Stimulated activated CD8-positive, alpha-beta memory T cell treated with anti-CD3 and anti-CD28 coated beads, Interleukin-2, amount 100 ng/mL, for 1 hour (primary cell): ENCODE results near the gene TEX26.

Source experiments
- DNase-seq, 2 donors: peaks; one replicate each; pipeline ENCODE4 v3.0.0-alpha.2; 2020; ENCODE audit warnings: low read depth in 2 of 2

TEX26 gene

DNA sequence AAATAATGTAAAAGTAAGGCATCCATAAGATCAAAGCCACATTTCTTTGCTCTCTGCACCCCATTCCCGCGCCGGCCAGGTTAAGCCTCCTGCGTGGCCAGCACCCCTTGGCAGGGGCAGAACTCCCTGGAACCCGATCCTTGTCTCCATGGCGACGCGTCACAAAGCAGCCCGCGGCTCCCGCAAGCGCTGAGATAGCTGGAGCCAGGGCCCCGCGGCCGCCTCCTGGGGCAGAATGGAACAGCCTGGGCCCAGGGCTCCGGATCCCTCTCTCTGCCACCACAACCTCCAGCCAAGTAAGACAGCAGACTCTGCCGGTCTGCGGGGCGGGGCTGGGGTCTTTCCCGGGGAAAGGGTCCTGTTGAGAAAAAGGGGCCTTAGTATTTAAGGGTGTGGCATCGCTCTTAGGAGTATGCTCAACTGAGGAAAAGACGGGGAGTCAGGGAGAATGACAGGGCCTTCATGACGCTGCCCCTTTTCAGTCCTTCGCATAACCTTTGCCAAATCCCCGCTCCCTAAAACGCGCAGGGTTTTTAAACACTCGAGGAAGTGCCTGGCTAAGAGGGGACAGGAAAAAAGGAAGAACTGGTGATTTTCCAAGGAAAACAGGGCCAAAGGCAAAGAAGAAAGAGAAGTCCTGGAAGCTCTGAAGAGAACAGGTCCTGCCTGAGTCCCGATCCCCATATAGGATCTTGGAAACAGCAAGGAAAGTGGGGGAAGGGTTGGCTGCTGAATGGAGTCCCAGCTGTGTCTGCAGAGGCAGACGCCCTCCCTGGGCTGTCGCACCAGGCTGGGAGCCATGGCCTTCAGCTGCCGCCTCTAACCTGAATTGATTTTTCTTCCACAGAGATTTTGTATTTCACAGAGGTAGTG is at the start of gene TEX26:
TSS of gene TEX26 (plus strand) at position 176 of the 873 bp plus-strand sequence. CDS start at position 236, 60 bp downstream.
- no peak for DNase-seq

DNA sequence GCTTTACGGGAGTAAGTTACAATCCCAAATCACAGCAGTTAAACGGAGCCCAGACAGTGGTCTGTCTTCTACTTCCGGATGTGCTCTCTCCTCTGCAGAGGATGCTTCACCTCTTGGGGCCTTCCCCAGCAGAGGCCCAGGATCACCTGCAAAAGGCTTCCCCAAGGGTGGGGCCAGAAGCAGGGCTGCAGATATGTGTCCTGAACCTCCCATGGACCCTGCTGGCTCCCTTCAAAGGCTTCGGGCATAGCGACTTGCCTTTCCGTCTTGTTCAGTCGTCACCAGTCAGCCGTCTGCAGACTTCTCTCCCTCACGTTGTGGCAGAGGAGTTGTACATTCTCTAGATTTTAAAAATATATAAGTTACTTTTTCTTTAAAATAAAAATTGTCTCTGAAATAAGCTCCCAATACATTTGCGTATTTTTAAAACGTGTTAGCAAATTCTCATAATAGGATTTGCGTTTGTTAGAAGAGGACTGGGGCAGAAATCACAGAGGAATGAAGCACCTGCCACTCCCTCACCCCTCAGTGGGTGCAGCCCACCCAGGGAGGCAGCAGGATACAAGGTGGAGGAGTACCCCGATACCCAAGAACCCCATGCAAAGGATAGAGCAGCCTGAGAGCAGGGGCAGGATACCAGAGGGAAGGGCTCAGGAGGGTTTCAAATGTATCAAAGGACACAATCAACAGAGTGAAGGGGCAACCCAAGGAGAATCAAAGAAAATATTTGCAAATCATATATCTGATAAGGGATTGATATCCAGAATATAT is 49.3 kb upstream of the TEX26 start:
- DNase-seq, result no peak

DNA sequence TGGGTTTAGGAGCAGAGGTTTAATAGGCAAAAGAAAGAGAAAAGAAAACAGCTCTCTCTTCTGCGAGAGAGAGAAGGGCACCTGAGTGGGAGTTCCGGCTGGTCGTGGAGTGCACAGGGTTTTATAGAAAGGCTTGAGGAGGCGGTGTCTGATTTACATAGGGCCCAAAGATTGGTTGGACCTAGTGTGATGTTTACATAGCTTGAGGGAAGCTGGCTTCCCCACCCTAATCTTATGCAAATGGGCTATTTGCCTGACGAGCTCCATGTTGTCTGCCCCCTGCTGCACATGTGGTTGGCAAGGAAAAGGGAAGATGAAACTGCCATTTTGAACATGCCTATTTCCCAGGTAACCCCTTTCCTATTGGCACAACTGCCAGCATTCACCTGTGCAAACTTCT is 47.9 kb upstream of the TEX26 start:
- DNase-seq, result no peak

DNA sequence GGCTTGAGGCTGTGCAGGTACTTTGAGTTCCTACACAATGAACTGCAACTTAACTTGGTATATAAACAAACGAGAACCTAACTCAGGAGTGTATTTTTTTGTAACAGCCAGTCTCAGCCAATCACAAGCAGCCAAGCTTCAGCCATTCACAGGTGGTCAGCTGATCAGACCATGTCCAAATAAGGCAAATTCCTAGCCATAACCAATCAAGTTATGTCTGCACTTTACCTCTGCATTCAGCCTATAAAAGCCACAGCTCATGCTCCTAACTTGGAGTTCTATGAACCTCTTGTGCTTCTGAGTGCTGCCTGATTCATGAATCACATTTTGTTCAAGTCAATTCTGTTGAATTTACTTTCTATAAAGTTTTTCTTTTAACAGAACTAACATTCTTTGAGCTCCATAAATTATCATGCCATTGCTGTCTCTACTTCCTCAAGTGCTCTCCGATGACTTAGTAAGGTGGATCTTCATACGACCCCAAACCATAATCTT is 43.2 kb upstream of the TEX26 start:
- no peak for DNase-seq

DNA sequence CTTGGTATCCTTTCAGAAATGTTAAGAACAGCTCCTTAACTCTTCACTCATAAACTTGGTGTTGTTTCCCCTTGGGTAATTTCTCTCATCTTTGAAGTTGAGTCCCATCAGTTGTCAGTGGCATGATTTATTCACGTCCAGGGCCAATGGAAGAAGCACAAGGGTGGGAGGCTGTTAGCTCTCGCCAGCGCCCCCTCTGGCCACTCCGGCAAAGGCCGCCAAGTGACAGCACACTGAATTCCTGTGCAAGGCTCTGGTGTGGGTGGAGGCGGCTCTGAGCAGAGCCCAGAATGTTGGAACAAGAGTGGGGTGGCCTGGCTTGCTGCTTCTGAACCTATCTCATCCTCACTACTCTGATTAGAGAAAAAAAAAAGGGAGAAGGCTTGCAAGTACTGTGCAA is 39.5 kb upstream of the TEX26 start:
- DNase-seq, result no peak

DNA sequence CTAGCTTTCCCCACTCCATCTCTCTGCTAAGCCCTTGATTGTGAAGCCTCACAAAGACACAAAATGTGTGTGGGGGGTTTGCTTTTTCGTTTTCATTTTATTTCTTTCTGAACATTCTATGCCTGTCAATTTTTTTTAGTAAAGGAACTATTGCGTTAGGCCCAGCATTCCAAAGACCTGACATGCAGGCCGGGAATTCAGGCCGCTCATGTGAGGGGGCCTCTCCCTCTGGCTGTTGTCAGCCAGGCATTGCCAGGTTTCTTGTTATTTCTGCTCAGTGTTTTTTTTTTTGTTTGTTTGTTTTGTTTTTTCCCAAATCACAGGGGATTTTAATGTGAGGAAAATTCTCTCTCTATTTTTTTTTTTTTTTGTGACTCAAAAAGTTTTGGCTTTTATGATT is 36.7 kb upstream of the TEX26 start:
- no peak for DNase-seq

GRCh38 chr13:30898070-30898469 is 34.4 kb upstream of the TEX26 start:
- no peak for DNase-seq

DNA sequence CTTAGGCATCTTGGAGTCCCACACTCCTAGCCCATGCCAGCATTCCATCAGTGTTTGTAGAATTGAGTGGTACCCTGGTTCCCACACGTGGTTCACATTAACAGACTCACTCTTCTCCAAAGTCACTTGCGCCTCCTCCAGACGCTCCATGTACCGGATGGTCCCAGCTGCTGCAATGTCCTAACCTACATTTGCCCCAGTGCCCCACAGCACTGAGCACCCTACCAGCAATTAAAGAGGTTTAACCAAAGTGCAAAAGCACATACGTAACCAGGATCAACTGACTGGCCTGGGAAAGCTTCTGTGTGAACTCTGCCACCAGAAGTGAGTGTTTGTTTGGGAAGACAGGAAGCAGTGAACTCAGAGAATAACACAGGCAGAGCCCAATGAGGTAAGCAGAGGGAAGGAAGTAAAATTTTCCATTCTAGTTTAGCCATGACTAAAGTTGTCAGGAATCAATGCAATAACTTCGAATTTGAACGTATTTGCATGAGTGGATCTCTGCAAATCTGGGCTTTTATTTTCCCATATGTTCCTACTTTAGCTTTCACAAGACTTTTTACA is 33.7 kb upstream of the TEX26 start:
- no peak for DNase-seq

- DNase-seq, result no peak
These were observed 32.0 kb upstream of the TEX26 start for GRCh38 chr13:30900436-30900835.

DNA sequence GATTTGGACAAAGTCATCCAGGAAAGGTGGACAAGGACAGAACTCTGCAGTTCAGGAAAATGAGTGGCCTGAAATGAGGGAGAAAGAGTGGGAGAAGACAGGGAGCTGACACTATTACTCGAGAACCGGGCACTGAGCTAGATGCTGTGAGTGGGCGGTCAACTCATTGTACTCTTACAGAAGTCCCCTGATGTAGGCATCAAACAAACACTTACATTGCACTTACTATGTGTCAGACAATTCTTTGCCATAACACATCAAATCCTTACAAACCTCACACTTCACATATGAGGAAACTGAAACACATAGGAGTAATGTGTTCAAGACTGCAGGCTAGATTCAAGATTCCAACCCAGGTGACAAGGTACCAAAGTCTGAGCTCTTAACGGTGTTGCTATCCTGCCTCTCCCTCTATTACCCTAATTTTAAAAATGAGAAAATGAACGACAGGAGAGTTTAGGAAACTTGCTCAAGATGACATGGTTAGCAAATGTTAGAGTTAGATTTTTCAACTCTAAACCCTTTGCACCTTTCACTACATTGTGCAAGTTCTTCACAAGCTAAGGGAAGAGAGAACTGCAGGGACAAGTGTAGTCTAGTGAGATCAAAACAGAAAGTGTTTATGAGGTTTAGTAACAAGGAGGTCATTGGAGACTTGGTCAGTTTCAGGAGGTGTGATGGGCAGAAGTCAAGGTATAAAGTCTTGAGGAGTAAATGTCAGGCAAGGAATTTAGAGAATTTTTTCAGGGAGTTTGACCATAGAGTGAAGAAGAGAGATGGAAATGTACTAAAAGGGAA is 31.3 kb upstream of the TEX26 start:
- DNase-seq, result no peak

GRCh38 chr13:30904043-30904442 is 28.4 kb upstream of the TEX26 start:
- DNase-seq, result no peak

DNA sequence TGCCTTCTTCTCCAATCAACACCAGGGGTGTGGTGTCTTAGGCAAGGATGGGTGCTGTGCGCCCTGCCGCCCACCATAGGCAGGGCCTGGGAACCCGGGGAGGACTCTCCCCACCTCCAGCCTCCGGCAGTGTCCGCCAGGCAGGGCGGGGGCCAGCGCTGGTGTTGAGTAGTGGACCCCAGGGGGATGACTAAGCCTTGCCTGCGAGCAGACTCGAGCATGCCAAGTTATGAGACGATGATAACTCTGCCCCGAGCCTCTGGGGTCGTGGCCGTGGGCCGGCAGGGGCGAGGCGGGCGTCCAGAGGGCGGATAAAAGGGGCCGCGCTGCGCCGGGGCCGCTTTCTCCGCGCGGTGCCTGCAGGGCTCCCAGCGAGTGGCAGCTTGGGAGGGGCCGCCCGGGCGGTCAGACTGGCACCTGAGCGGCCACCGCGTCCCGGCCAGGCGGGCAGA is 26.5 kb upstream of the TEX26 start, which contains the start of gene MEDAG:
TSS of gene MEDAG (plus strand) at position 340 of the 452 bp plus-strand sequence. CDS start 245 bp downstream, outside the sequence.
- no peak for DNase-seq

DNA sequence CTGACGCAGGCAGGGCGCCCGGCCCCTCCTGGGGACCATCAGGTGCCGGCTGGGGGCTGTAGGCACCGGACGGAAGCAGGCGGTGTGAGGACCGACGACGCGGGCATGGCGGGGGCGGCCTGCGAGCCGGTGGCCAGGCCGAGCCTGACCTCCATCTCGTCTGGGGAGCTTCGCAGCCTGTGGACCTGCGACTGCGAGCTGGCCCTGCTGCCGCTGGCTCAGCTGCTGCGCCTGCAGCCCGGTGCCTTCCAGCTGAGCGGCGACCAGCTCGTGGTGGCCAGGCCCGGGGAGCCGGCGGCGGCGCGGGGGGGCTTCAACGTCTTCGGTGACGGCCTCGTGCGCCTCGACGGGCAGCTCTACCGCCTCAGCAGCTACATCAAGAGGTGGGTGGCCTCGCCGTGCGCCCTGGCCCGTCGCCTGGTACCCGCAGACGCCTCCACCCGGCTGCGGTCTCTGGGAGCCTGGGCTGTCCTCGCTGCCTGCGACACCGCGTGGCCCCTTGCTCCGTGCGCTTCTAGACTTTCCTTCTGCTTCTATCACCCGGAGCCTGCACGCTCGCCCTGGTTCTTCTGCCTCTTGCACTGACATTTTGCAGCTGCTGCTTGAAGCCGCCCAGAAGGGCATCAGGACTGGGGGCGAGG is 25.9 kb upstream of the TEX26 start:
- no peak for DNase-seq

GRCh38 chr13:30907121-30907861 is 25.2 kb upstream of the TEX26 start:
- no peak for DNase-seq

DNA sequence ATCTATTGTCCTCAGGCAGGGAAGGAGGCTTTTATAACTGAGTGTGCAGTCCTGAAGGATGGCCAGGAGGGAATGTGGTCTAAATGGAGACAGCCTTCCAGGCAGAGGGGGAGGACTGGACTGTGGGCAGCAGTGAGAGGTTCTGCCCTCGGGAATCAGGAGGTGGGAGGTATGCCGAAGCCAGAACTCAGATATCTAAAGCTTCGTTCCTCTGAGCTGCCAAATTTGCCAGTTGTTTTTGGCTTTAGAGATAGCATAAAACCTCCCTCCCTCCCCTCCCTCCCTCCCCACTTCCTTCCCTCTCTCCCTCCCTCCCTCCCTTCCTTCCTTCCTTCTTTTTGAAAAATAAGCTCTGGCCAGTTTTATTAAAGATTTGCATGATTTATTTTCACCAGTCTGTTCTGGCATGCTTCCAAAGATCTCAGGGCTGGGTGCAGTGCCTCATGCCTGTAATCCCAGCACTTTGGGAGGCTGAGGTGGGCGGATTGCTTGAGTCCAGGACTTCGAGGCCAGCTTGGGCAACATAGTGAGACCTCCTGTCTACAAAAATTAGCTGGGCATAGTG is 24.0 kb upstream of the TEX26 start:
- no peak for DNase-seq

DNA sequence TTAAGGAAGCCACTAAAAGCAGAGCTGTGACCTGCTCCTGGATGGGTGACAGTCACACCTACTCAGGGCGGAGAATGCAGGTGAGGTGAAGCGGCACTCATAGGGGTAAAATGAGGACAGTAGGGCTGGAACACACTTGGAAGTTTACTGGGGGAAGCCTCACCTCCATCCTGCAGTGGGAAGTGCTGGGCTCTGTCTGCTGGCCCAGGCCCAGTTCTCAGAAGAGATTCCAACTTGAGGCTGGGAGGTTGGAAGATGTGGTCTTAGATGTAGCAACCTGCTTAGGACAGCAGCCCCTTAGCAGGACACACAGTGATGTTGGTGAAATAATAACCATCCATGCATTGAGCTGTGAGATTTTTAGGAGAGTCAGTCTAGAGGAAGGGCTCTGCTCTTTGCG is 21.8 kb upstream of the TEX26 start:
- no peak for DNase-seq

DNA sequence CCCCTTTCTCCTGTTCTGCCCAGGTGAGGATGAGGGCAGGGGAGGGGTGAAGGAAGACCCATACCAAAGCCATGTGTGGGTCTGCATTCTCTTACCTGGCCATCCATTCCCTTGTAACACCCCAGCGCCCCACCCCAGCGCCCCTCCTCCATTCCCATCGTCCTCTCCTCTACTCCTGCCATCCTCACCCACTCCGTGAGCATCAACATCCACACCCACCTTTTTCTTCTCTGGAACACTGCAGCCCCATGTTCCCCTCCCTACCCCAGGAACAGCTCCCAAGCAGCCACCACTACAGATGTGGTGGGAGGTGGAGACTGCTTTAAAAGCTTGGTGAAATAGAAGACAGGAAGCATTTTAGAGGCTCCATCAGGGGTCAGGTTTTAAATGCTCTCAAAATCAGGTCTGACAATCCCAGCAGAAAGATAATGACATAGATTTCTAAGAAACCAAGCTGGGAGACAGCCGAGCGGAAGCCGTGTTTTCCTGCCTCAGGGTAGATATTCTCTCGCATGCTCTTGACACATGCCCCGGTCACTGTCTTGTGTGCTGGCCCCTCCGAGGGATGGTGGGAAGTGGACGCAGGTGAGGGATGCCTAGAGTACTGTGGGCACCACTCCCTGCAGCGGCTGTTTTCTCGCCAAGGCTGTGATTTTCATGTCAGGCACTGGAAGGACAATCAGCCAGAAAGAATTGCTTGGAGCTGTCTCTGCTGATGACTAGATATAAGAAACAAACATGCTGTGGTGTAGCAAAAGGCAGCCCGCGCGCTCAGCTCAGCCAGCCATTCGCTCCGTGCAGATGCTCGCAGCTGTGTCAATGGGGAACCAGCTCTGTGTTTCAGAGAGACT is 16.5 kb upstream of the TEX26 start:
- DNase-seq, result no peak

DNA sequence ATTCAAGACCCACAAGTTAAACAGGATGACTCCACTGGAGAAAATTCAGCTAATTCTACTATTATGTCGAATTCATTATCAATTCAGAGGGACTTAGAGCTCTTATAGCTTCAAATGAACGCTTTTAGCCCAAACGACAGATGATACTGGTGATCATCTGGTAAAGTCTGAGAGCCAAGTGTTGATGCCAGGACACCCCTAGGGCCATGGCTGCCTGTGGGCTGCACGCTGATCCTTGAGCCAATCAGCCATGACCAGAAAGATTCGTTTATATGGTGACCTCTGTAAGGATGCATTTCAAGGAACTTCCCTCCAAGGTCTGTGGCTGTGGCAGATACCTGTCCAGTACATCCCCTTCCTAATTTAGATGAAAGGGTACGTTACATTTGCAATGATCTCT is 15.5 kb upstream of the TEX26 start:
- DNase-seq, result no peak
